ENCODE measurements around the gene CLCNKA.

DNA sequence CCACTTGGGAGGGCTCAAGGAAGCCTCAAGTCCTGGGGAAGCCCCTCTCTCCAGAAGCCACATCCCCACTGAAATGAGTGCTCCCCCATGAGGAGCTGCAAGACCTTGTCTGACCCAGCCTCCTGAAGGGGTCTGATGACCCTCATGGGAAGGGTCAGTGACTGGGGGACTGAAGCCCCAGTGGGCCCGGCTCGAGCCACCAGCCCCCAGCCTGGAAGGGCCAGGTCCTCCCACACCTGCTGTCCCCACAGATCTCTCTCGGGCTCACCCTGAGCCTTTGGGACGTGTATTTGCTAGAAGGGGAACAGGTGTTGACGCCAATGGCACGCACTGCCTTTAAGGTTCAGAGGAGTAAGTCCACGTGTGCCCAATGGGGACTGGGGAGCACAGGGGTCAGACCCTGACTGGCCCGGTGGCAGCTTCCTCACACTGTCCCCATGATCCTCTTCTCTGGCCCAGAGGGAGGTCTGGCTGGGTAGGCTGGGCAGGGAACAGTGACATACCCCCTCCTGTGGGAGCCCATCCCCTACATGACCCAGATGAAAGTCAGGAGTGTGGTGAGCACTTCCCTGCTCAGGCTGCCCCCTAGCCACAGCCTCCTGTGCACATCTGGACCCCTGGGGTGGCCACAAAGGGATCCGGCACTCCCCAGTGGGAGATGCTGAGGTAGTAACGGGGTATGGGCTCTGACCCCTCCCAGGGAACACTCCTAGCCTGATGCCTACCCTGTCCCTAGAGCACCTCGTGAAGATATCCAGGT lies 30.2 kb upstream of the CLCNKA start:
- TF ChIP-seq EZH2phosphoT487 (IDR thresholded peaks at IDR 0.05; ENCODE audit: borderline replicate concordance, low read depth, low read length): no peak
- TF ChIP-seq CTCF (conservative IDR thresholded peaks at IDR 0.05; ENCODE audit: low read length): no peak
